ENCODE results near the gene VIL1. TPM values are rescaled to one million over a fixed set of nuclear protein-coding genes. Genes with fewer than 3 reads are reported as not detected.

Gene VIL1
- polyA plus RNA-seq, 4 donors: 0.75 to 28.8 (median 19.5) TPM

DNA sequence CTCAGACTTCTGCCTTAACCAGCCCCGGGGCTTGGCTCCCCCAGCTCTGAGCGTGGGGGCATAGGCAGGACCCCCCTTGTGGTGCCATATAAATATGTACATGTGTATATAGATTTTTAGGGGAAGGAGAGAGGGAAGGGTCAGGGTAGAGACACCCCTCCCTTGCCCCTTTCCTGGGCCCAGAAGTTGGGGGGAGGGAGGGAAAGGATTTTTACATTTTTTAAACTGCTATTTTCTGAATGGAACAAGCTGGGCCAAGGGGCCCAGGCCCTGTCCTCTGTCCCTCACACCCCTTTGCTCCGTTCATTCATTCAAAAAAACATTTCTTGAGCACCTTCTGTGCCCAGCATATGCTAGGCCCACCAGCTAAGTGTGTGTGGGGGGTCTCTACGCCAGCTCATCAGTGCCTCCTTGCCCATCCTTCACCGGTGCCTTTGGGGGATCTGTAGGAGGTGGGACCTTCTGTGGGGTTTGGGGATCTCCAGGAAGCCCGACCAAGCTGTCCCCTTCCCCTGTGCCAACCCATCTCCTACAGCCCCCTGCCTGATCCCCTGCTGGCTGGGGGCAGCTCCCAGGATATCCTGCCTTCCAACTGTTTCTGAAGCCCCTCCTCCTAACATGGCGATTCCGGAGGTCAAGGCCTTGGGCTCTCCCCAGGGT lies 13.7 kb upstream of the VIL1 start:
- DNase-seq (ENCODE audit: low read depth in 4 of 4, low spot score in 3 of 4): no peak

DNA sequence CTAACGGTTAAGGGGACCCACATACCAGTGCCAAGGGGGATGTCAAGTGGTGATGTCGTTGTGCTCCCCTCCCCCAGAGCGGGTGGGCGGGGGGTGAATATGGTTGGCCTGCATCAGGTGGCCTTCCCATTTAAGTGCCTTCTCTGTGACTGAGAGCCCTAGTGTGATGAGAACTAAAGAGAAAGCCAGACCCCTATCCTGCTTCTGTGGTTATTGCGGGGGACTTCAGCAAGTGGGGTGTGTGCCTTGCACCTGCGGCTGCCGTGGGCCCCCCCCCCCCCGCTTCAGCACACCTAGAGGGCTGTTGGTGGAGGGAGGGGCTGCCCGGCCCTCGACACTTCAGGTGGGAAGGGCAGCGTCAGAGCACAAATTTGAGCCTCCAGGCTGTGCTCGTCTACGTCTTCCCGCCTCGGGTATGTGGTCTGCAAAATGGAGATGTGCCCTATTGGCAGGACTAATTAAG lies 13.1 kb upstream of the VIL1 start:
- no peak for DNase-seq (ENCODE audit: low read depth in 4 of 4, low spot score in 3 of 4)

DNA sequence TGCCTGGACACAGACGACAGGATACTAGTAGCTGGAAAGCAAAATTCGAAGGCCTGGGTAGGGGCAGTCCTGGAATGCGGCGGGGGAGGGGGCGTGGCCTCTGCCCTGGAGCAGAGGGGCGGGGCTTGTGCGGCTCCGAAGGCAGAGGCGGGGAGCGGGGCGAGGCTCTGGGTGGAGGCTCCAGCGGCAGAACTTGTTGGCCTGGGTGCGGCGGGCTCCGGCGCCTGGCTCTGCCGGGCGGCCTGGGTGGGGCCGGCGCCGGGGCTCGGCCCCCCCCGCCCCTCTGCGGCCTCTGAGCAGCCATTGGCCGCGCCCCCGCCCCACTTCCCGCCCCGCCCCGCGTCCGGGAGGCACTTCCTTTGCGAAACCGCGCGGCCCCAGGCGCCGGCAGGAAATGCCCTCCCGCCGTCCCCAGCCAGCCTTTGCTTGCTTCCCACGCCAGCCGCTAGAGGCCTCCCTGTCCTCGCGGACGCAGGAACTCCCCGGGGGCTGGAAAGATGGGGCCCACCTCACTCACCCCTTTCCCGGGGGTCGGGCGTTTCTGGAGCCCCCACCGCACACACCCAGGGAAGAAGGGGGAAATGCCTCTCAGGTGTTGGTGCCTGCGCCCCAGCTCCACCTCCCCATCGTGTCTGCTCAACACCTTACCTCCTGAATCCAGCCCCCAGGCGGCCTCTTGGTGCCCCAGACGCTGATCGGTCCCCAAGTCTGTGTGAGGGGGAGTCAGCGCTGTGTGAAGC lies 12.5 kb upstream of the VIL1 start:
- DNase-seq (ENCODE audit: low read depth in 4 of 4, low spot score in 3 of 4): peak in 2 of 4 donors; percentile 89

DNA sequence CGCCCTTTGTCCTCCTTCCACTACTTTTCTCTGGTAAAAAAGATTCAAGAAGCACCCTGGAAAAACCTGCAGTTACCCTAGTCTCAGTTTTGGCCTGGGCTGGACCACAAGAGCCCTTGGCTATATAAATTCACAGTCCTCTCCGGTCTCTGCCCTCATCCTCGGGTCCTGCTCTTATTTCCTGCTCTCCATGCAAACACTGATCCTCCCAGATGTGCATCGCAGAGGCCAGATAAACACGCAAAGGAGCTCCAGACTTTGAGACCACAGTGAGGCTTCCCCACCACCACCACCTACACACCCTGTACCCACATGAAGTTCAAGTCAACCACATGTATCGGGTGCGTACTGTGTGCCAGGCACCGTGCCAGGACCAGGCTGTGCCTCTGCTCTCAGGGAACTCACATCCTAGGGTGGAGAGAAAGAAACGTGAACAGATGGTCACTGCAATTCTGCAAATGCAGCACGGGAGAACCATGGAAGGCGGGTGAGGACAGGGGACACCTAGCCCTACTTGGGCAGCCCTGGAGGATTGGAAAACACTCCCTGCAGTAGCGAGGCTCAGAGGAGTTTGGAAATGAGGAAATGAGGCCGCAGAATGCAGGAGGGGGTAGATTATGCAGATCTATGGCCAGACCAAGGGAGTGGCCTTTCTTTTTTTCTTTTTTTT lies 11.8 kb upstream of the VIL1 start:
- DNase-seq (ENCODE audit: low read depth in 4 of 4, low spot score in 3 of 4): peak in 1 of 4 donors; percentile 48

DNA sequence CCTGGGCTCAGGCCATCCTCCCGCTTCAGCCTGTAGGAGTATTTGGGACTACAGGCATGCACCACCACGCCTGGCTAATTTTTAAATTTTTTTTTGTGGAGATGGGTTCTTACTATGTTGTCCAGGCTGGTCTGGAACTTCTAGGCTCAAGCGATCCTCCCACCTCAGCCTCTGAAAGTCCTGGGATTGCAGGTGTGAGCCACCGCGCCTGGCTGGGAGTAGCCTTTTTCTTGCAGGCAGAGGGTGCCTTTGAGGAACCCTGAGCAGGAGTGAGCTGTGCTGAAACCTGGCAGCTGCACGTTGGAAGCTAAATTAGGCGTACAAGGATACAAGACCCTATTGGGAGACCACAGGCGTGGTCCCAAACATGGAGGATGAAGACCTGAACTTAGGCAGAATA lies 11.2 kb upstream of the VIL1 start:
- DNase-seq (ENCODE audit: low read depth in 4 of 4, low spot score in 3 of 4): no peak

DNA sequence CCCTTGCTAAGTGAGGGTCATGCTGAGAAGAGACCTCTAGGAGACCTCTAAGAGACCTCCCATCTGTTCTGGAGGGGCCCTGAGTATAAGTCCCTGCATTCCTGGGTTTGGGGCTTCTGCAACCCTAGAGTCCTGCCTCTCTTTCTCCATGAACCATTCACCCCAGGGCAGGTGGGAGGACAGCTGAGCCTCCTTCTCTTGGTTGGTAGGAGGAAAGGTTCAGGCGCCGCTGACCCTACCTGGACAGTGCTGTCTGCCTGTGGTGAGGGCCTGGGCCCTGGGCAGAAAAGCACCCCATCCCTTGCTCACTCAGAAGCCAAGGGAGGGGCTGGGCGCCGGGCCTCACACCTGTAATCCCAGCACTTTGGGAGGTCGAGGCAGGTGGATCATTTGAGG lies 604 bp upstream of the VIL1 start:
- DNase-seq (ENCODE audit: low read depth in 4 of 4, low spot score in 3 of 4): no peak

DNA sequence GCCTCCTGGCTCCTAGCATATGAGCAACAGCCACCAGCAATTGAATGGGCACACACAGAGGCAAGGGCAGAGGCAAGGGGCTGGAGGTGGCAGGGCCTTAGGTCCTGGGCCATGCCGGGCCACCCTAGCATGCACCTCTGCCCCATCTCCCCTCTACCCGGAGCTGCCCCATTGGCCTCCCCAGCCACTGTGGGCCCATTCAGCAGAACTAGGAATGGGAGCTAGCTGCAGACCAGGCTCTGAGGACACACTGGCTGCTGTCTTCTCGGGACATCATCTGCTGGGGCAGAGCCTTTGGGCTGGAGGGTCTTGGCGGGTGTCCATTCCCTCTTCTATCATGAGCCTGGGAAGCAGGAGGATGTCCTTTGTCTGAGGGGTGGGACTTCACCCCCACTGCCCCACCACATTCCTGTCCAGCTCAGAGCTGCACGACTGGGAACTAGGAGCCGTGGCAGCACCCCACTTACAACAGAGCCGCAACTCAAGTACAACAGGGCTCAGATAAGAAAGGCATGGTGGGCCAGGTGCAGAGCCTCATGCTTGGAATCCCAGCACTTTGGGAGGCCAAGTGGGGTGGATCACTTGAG lies 800 bp downstream of the VIL1 start:
- DNase-seq (ENCODE audit: low read depth in 4 of 4, low spot score in 3 of 4): no peak

DNA sequence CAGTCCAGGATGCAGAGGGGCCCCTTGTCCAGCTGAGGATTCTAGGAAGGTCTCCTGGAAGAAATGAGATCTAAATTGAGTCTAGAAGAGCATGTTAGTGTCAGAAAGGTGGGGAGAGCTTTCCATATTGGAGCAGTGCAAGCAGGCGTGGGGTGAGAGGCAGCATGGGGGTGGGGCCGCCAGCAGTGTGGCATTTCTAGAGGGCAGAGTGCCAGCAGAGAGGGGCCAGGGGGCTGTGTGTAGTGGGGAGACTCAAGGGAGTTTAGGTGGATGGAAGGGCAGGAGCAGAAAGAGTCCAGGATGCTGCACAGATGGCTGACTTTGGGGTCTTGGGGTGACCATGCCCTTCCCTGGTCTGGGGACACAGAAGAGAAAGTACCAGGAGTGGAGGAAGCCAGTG lies 2.1 kb downstream of the VIL1 start:
- no peak for DNase-seq (ENCODE audit: low read depth in 4 of 4, low spot score in 3 of 4)

DNA sequence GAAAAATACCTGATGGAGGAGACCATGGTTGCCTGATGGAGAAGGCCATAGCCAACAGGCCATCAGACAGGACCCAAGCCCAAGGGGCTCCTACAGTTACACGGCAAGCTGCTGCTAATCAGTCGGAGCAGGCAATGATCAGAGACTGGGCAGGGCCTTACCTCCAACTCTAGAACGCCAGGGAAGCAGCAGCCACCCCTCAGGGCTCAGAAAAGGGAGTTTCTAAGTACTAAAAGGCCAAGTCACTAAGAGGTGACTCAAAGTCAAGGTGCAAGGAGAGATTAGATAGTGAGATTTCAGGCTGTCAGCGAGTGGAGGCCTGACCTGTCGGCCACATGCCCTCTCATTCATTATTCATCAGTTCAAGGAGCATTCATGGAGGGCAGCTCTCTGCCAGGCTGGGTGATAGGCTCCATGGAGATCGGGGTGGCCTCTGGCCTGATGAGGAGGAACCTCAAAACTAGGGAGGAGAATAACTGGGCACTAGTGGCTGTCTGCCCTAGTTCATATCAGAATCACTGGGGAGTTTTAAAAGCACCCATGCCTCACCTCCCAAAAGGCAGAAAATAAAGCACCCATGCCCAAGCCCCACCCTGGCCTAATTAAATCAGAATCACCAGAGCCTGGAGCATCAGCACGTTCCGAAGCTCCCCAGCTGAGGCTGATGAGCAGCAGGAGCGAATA lies 3.6 kb downstream of the VIL1 start:
- DNase-seq (ENCODE audit: low read depth in 4 of 4, low spot score in 3 of 4): no peak

DNA sequence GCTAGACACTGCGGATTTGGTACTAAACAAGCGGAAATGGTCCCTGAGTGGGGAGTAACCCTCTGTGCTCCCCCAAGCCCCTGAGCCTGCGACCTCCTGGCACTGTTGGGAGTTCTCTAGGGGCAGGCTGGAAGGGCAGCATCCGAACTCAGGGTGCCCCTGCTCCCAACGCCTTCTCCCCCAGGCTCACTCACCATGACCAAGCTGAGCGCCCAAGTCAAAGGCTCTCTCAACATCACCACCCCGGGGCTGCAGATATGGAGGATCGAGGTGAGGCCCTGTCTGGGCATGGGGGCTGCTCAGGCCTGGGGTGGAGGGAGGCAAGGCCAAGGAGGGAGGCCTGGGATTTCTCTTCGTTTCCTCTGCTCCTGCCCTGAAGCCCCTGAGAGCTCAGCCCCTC lies 4.7 kb downstream of the VIL1 start:
- no peak for DNase-seq (ENCODE audit: low read depth in 4 of 4, low spot score in 3 of 4)

DNA sequence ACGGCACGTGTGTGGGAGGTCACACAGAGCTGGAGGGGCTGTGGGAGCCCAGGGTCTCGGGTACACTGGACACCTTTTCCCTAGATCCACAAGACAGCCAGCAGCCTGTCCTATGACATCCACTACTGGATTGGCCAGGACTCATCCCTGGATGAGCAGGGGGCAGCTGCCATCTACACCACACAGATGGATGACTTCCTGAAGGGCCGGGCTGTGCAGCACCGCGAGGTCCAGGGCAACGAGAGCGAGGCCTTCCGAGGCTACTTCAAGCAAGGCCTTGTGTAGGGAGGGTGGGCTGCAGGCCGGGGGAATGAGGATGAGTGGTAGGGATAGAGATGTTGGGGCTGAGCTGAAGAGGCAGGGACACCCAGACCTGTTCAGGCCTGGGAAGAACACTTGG lies 6.6 kb downstream of the VIL1 start:
- no peak for DNase-seq (ENCODE audit: low read depth in 4 of 4, low spot score in 3 of 4)

DNA sequence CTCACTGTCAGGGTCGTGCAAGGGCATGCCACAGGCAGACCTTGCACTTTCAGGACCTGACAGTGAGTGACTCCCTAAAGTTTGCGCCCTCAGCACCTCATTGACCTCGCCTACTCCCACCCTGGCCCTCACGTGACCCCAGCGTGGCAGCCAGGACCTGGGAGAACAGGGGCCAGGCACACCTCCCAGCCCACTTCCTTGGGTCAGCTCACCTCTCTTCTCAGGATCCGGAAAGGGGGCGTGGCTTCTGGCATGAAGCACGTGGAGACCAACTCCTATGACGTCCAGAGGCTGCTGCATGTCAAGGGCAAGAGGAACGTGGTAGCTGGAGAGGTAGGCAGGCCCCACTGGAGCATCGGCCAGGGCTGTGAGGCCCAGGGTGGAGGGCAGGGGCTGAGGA lies 8.8 kb downstream of the VIL1 start:
- no peak for DNase-seq (ENCODE audit: low read depth in 4 of 4, low spot score in 3 of 4)

DNA sequence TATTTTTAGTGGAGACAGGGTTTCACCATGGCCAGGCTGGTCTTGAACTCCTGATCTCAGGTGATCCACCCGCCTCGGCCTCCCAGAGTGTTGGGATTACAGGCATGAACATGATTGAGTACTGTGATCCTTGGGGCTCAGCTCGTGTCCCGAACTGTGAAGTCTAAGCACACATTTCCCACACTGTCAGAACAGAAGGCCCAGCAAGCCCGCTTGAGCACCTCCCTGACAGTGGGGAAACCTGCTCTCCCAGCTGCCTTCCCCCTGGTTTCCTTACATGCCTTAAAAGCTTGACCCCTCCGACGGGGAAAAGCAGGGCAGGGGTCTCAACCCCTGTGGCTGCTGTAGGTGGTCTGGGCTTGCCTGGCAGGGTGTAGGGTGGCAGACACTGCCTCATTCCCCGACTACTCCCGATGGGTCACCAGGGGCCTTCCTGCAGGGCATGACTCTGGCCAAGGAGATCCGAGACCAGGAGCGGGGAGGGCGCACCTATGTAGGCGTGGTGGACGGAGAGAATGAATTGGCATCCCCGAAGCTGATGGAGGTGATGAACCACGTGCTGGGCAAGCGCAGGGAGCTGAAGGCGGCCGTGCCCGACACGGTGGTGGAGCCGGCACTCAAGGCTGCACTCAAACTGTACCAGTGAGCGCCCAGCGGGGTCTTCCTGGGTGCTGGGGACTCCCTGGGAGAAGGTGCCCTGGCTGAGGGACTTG lies 10.1 kb downstream of the VIL1 start:
- no peak for DNase-seq (ENCODE audit: low read depth in 4 of 4, low spot score in 3 of 4)

DNA sequence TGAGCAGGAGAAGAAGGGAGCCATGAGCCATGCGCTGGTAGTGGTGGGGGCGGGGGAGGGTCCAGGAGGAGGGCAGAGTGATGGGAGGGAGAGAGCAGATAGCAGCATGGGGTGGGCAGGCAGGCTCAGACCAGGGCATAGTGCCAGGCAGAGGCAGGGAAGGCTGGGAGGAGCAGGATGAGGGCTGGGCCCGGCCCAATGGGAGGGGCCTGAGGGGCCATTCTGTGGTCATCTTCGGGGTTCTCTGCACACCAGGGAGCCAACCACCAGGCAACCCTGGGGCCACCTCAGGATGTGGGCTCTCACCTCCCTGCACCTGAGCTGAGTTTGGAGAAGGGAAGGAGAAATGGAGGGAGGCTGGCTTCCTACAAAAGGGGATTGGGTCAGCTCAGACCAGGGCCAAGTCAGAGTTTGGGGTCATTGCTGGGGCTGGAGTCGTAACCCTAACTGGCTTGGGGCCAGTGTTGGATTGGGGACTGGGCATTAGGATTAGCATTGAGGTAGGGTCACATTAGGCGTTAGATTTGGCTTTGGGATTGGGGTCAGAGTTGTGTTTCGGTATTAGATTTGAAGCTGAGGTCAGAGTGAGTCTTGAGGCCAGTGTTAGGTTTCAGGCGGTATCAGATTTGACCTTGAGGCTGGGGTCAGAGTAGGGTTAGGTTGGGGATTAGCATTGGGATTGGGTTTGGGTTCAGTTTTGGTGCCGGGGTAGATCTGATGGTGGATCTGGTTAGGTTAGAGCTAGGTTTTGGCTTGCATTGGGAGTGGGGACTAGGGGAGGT lies 11.2 kb downstream of the VIL1 start:
- no peak for DNase-seq (ENCODE audit: low read depth in 4 of 4, low spot score in 3 of 4)

DNA sequence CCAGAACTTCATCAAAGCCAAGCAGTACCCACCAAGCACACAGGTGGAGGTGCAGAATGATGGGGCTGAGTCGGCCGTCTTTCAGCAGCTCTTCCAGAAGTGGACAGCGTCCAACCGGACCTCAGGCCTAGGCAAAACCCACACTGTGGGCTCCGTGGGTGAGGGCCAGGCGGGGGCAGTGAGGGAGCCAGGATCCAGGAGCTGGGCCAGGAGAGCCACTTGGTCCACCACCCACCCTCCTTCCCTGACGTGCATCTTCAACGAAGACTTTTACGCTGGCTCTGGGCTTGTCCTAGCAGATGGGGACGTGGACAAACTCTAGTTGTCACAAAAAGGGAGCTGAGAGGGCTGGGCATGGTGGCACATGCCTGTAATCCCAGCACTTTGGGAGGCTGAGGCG lies 11.8 kb downstream of the VIL1 start:
- DNase-seq (ENCODE audit: low read depth in 4 of 4, low spot score in 3 of 4): no peak

DNA sequence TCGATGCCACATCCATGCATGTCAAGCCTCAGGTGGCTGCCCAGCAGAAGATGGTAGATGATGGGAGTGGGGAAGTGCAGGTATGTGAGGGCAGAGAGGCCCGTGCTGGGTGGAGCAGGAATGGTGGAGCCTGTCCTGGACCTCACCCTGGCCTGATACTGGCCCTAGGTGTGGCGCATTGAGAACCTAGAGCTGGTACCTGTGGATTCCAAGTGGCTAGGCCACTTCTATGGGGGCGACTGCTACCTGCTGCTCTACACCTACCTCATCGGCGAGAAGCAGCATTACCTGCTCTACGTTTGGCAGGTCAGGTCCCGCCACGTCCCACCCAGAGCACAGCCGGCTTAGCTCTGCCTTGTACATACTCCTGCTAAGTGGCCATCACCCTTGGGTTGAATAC lies 13.0 kb downstream of the VIL1 start:
- DNase-seq (ENCODE audit: low read depth in 4 of 4, low spot score in 3 of 4): no peak

DNA sequence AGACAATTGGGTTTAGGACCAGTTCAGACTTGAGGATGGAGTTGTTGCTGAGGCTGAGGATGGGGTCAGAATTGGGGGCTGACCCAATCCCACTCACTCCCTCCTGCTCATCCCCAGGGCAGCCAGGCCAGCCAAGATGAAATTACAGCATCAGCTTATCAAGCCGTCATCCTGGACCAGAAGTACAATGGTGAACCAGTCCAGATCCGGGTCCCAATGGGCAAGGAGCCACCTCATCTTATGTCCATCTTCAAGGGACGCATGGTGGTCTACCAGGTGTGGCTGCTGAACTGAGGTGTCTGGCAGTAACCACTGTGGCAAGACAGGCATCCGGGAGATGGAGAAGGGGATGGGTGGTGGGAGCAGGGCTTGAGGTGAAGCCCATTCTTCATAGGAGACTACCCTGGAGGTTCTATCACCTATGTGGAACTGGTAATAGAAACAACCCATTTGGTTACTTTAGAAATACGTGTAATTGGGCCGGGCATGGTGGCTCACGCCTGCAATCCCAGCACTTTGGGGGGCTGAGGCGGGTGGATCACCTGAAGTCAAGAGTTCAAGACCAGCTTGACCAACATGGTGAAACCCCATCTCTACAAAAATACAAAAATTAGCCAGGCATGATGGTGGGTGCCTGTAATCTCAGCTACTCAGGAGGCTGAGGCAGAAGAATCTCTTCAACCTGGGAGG lies 13.9 kb downstream of the VIL1 start:
- no peak for DNase-seq (ENCODE audit: low read depth in 4 of 4, low spot score in 3 of 4)

DNA sequence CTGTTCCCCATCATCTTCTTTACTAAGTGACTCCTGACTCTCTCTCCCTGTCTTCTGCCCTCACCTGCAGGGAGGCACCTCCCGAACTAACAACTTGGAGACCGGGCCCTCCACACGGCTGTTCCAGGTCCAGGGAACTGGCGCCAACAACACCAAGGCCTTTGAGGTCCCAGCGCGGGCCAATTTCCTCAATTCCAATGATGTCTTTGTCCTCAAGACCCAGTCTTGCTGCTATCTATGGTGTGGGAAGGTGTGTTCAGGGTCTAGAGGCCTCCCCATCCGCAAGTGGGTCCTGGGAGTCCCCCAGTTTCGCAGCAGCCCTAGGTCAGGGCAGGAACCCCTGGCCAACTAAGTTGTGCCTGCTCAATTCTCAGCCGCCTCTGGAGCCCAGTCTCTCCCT lies 15.5 kb downstream of the VIL1 start:
- no peak for DNase-seq (ENCODE audit: low read depth in 4 of 4, low spot score in 3 of 4)

Measured in left renal pelvis (tissue), 4 donors.